ENCODE measurements around the gene EGFL6. TPM values are rescaled to one million over a fixed set of nuclear protein-coding genes. Genes with fewer than 3 reads are reported as not detected.

The EGFL6 gene
- total and polyA plus RNA-seq, 4 donors = 0.02 to 0.23 TPM; not detected in 2

- no peak for DNase-seq (ENCODE audit: low spot score)
- no peaks in the 10 kb centered on the region for H3K36me3 ChIP-seq (ENCODE audit: control insufficient read depth in 4 of 4, insufficient read depth in 3 of 4, low read depth in 1 of 4, low read length in 3 of 4)
- no peak overlapping the region for H3K9ac ChIP-seq (ENCODE audit: low read depth in 1 of 2, low read length in 2 of 2)
- no peak overlapping the region for H3K4me3 ChIP-seq (ENCODE audit: low read depth in 1 of 3, low read length in 3 of 3)
- WGBS = 61% methylated on average over 3 of the region's 3 CpGs
- peaks cover 0 to 3% (median 0%) of the 10 kb centered on the region in 4 donors for H3K9me3 ChIP-seq (ENCODE audit: control insufficient read depth in 4 of 4, low read length in 3 of 4)
- no peaks in the 10 kb centered on the region for H3K4me1 ChIP-seq (ENCODE audit: control insufficient read depth in 4 of 4, insufficient read depth in 4 of 4, low read length in 3 of 4)
- peaks cover 0 to 2% (median 0%) of the 10 kb centered on the region in 4 donors for H3K27me3 ChIP-seq (ENCODE audit: control insufficient read depth in 4 of 4, insufficient read depth in 4 of 4, low read length in 3 of 4)
- TF ChIP-seq RXRA (IDR thresholded peaks at IDR 0.05) = no peak
- no peak for TF ChIP-seq FOXA1 (IDR thresholded peaks at IDR 0.05)
- TF ChIP-seq, protein P1, sequence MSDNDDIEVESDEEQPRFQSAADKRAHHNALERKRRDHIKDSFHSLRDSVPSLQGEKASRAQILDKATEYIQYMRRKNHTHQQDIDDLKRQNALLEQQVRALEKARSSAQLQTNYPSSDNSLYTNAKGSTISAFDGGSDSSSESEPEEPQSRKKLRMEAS (IDR thresholded peaks at IDR 0.05) = no peak
- no peak for TF ChIP-seq TAF1 (conservative IDR thresholded peaks at IDR 0.05)
- no peak for TF ChIP-seq RAD21 (IDR thresholded peaks at IDR 0.05)
- no peak overlapping the region for H3K27ac ChIP-seq (ENCODE audit: low read depth in 1 of 2, low read length in 2 of 2)
Observed at GRCh38 chrX:13587786-13588477, 18.5 kb downstream of the EGFL6 start.

DNA sequence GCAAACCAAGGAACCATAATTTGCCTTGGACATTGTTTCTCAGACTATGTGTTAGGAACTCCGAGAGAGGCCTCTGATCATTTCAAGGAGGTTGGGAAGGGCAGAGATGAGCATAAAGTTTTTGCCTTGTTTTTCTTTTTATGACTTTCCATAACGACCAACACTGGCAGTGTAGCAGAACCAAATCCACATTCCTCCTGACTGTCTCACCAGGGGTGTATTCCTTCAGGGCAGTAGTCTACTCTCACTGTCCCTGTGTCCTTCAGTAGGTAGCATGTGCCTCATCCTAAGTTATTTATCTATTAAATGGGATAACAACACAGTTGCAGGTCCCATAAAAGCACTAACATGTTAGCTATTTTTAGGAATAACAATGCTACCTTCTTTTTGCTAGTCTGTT lies 20.8 kb downstream of the EGFL6 start:
- no peak for TF ChIP-seq TAF1 (conservative IDR thresholded peaks at IDR 0.05)
- TF ChIP-seq, protein P2, sequence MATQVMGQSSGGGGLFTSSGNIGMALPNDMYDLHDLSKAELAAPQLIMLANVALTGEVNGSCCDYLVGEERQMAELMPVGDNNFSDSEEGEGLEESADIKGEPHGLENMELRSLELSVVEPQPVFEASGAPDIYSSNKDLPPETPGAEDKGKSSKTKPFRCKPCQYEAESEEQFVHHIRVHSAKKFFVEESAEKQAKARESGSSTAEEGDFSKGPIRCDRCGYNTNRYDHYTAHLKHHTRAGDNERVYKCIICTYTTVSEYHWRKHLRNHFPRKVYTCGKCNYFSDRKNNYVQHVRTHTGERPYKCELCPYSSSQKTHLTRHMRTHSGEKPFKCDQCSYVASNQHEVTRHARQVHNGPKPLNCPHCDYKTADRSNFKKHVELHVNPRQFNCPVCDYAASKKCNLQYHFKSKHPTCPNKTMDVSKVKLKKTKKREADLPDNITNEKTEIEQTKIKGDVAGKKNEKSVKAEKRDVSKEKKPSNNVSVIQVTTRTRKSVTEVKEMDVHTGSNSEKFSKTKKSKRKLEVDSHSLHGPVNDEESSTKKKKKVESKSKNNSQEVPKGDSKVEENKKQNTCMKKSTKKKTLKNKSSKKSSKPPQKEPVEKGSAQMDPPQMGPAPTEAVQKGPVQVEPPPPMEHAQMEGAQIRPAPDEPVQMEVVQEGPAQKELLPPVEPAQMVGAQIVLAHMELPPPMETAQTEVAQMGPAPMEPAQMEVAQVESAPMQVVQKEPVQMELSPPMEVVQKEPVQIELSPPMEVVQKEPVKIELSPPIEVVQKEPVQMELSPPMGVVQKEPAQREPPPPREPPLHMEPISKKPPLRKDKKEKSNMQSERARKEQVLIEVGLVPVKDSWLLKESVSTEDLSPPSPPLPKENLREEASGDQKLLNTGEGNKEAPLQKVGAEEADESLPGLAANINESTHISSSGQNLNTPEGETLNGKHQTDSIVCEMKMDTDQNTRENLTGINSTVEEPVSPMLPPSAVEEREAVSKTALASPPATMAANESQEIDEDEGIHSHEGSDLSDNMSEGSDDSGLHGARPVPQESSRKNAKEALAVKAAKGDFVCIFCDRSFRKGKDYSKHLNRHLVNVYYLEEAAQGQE (IDR thresholded peaks at IDR 0.05) = no peak
- no peak for TF ChIP-seq EGR1 (IDR thresholded peaks at IDR 0.05; ENCODE audit: low read depth in 2 of 2)
- TF ChIP-seq FOXA1 (IDR thresholded peaks at IDR 0.05) = no peak
- no peak for TF ChIP-seq FOXA2 (IDR thresholded peaks at IDR 0.05)
- TF ChIP-seq, protein P1 (IDR thresholded peaks at IDR 0.05) = no peak
- no peak for TF ChIP-seq GABPA (IDR thresholded peaks at IDR 0.05 in 1 of 2, conservative IDR thresholded peaks at IDR 0.05 in 1 of 2)
- no peak for TF ChIP-seq HNF4A (conservative IDR thresholded peaks at IDR 0.05)
- TF ChIP-seq ATF3 (IDR thresholded peaks at IDR 0.05) = no peak
- 67% methylated on average over 2 of the region's 2 CpGs for WGBS
- no peak for DNase-seq (ENCODE audit: low spot score)
- Histone ChIP-seq H3K27me3 (ENCODE audit: control insufficient read depth in 4 of 4, insufficient read depth in 4 of 4, low read length in 3 of 4) (peaks cover 0 to 2% (median 0%) of the 10 kb centered on the region in 4 donors), H3K36me3 (ENCODE audit: control insufficient read depth in 4 of 4, insufficient read depth in 3 of 4, low read depth in 1 of 4, low read length in 3 of 4) (no peaks in the 10 kb centered on the region), H3K4me3 (ENCODE audit: low read depth in 1 of 3, low read length in 3 of 3) (no peak overlapping the region), H3K9me3 (ENCODE audit: control insufficient read depth in 4 of 4, low read length in 3 of 4) (peaks cover 0 to 3% (median 0%) of the 10 kb centered on the region in 4 donors), H3K9ac (ENCODE audit: low read depth in 1 of 2, low read length in 2 of 2) (no peak overlapping the region), H3K4me1 (ENCODE audit: control insufficient read depth in 4 of 4, insufficient read depth in 4 of 4, low read length in 3 of 4) (no peaks in the 10 kb centered on the region), H3K27ac (ENCODE audit: low read depth in 1 of 2, low read length in 2 of 2) (no peak overlapping the region)

DNA sequence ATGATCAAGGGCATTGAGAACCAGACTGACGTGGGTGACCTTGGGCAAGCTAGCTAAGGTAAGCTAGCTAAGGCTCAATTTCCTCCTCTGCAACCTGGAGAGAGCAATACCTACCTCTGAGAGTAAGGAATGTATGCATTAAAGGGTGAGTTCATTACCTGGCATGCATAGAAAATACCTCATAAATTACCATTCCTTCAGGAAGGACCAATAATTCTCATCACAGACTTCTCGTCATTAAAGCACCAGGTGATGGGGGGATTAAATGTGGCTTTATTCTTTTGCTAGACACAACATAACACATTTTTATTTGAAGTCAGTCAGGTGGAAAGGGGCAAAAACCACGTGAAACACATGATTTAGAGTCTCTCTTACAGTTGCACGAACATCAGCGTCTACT lies 21.5 kb downstream of the EGFL6 start:
- DNase-seq (ENCODE audit: low spot score) = no peak
- Histone ChIP-seq H3K27me3 (ENCODE audit: control insufficient read depth in 4 of 4, insufficient read depth in 4 of 4, low read length in 3 of 4) (peaks cover 0 to 2% (median 0%) of the 10 kb centered on the region in 4 donors), H3K27ac (ENCODE audit: low read depth in 1 of 2, low read length in 2 of 2) (no peak overlapping the region), H3K9ac (ENCODE audit: low read depth in 1 of 2, low read length in 2 of 2) (no peak overlapping the region), H3K4me3 (ENCODE audit: low read depth in 1 of 3, low read length in 3 of 3) (no peak overlapping the region), H3K36me3 (ENCODE audit: control insufficient read depth in 4 of 4, insufficient read depth in 3 of 4, low read depth in 1 of 4, low read length in 3 of 4) (no peaks in the 10 kb centered on the region), H3K4me1 (ENCODE audit: control insufficient read depth in 4 of 4, insufficient read depth in 4 of 4, low read length in 3 of 4) (no peaks in the 10 kb centered on the region), H3K9me3 (ENCODE audit: control insufficient read depth in 4 of 4, low read length in 3 of 4) (peaks cover 0 to 3% (median 0%) of the 10 kb centered on the region in 4 donors)
- WGBS = 76% methylated on average over 5 of the region's 5 CpGs
- no peak for TF ChIP-seq JUND (IDR thresholded peaks at IDR 0.05)
- no peak for TF ChIP-seq SP1 (IDR thresholded peaks at IDR 0.05)
- TF ChIP-seq, protein P3, sequence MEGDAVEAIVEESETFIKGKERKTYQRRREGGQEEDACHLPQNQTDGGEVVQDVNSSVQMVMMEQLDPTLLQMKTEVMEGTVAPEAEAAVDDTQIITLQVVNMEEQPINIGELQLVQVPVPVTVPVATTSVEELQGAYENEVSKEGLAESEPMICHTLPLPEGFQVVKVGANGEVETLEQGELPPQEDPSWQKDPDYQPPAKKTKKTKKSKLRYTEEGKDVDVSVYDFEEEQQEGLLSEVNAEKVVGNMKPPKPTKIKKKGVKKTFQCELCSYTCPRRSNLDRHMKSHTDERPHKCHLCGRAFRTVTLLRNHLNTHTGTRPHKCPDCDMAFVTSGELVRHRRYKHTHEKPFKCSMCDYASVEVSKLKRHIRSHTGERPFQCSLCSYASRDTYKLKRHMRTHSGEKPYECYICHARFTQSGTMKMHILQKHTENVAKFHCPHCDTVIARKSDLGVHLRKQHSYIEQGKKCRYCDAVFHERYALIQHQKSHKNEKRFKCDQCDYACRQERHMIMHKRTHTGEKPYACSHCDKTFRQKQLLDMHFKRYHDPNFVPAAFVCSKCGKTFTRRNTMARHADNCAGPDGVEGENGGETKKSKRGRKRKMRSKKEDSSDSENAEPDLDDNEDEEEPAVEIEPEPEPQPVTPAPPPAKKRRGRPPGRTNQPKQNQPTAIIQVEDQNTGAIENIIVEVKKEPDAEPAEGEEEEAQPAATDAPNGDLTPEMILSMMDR (IDR thresholded peaks at IDR 0.05; ENCODE audit: low read depth, low read length, missing input control) = no peak
- TF ChIP-seq RAD21 (IDR thresholded peaks at IDR 0.05) = no peak
- TF ChIP-seq, protein P2 (IDR thresholded peaks at IDR 0.05) = no peak
- no peak for TF ChIP-seq NR2F2 (IDR thresholded peaks at IDR 0.05)
